Thyroid gland (tissue), 4 donors: ENCODE measurements around the gene MORN4. TPM values are rescaled to one million over a fixed set of nuclear protein-coding genes. Genes with fewer than 3 reads are reported as not detected.

Experiments used
- DNase-seq, 2 donors: peaks; one replicate each; pipeline ENCODE4 v3.0.0-alpha.2; 2019
- H3K27ac ChIP-seq, 3 donors: fragments of 200-600 bp; sonication (generic); 1 replicate in 2 of 3; 2 replicates in 1 of 3; pipeline ENCODE4 v1.5.1; 2016 to 2019; ENCODE audit warnings: mild to moderate bottlenecking in 1 of 3, moderate library complexity in 1 of 3
- H3K27me3 ChIP-seq: fragments of 200-600 bp; sonication (generic); one replicate; pipeline ENCODE4 v1.5.1; 2019
- H3K36me3 ChIP-seq, 2 donors: fragments of 200-600 bp; sonication (generic); one replicate each; pipeline ENCODE4 v1.5.1; 2016 to 2019
- H3K4me1 ChIP-seq, 2 donors: fragments of 200-600 bp; sonication (generic); one replicate each; pipeline ENCODE4 v1.5.1; 2017 to 2019
- H3K4me3 ChIP-seq, 3 donors: fragments of 200-600 bp; sonication (generic); replicated peaks in 1 of 3; 1 replicate in 2 of 3; 2 replicates in 1 of 3; pipeline ENCODE4 v1.5.1; 2016; ENCODE audit warnings: mild to moderate bottlenecking in 1 of 3
- H3K9me3 ChIP-seq: fragments of 200-600 bp; sonication (generic); one replicate; pipeline ENCODE4 v1.5.1; 2017
- CTCF ChIP-seq, 6 experiments: fragments of 200-600 bp in 3 of 6; fragments of 450-650 bp in 3 of 6; sonication (generic) in 3 of 6; IDR thresholded peaks; one replicate each; pipeline ENCODE4 v1.5.1; 2016 to 2019; ENCODE audit warnings: antibody characterized with exemption in 6 of 6, mild to moderate bottlenecking in 2 of 6, inconsistent platforms in 1 of 6, moderate library complexity in 1 of 6
- POLR2A ChIP-seq, 2 donors: fragments of 450-650 bp; IDR thresholded peaks; one replicate each; pipeline ENCODE4 v1.6.1; 2017; ENCODE audit warnings: antibody characterized with exemption in 2 of 2, mild to moderate bottlenecking in 2 of 2, moderate library complexity in 1 of 2
- WGBS, 2 donors: methylation state at CpG; one replicate each; pipeline ENCODE4 v1.1.5; 2017; 5-methylcytosine and 5-hydroxymethylcytosine counted together
- intact Hi-C: fragments of 100-400 bp; cut with DNase I; formaldehyde crosslinking; loops from one replicate; pipeline ENCODE4 v1.15.1; 2023
- total RNA-seq, 4 donors: library from RNA; depleted of rRNA; stranded (reverse); fragments of >200 nt; gene quantifications; one replicate each; pipeline ENCODE4 v1.2.3, GENCODE V29; 2016

MORN4 gene
- total RNA-seq, 4 donors from 2014 or later = 4.6 to 18.9 (median 9.7) TPM

- Histone ChIP-seq H3K27me3 (no peaks in the 10 kb centered on the region), H3K36me3 (no peaks in the 10 kb centered on the region), H3K27ac (no peak overlapping the region), H3K4me3 (no peak overlapping the region), H3K4me1 (peaks cover 0 to 6% of the 10 kb centered on the region in 2 donors), H3K9me3 (no peaks in the 10 kb centered on the region)
- intact Hi-C loops = no loop called here
- no peak for DNase-seq
- TF ChIP-seq POLR2A (IDR thresholded peaks at IDR 0.05) (no peak), CTCF (IDR thresholded peaks at IDR 0.05) (no peak)
Observed at GRCh38 chr10:97631098-97631497, 2.2 kb downstream of the MORN4 start.

- no peak for DNase-seq
- Histone ChIP-seq H3K27me3 (no peaks in the 10 kb centered on the region), H3K9me3 (no peaks in the 10 kb centered on the region), H3K4me1 (peaks cover 0 to 6% of the 10 kb centered on the region in 2 donors), H3K27ac (no peak overlapping the region), H3K36me3 (no peaks in the 10 kb centered on the region), H3K4me3 (no peak overlapping the region)
- 94 to 97% methylated on average over 5 of the region's 5 CpGs for WGBS, 2 donors
- intact Hi-C loops = no loop called here
- TF ChIP-seq CTCF (IDR thresholded peaks at IDR 0.05) (no peak), POLR2A (IDR thresholded peaks at IDR 0.05) (no peak)
Observed at GRCh38 chr10:97629289-97629688, 4.0 kb downstream of the MORN4 start.

- DNase-seq = no peak
- no peak for TF ChIP-seq CTCF (IDR thresholded peaks at IDR 0.05)
- TF ChIP-seq POLR2A (IDR thresholded peaks at IDR 0.05) = no peak
- Histone ChIP-seq H3K36me3 (no peaks in the 10 kb centered on the region), H3K4me3 (no peak overlapping the region), H3K9me3 (no peaks in the 10 kb centered on the region), H3K27me3 (no peaks in the 10 kb centered on the region), H3K4me1 (peaks cover 0 to 6% of the 10 kb centered on the region in 2 donors), H3K27ac (no peak overlapping the region)
- 91 to 93% methylated on average over 3 of the region's 3 CpGs for WGBS, 2 donors
- intact Hi-C loops = no loop called here
Observed at GRCh38 chr10:97628228-97628627, 5.1 kb downstream of the MORN4 start.

- intact Hi-C loops = no loop called here
- TF ChIP-seq CTCF (IDR thresholded peaks at IDR 0.05) (no peak), POLR2A (IDR thresholded peaks at IDR 0.05) (no peak)
- Histone ChIP-seq H3K9me3 (no peaks in the 10 kb centered on the region), H3K4me1 (peaks cover 0 to 6% of the 10 kb centered on the region in 2 donors), H3K27me3 (no peaks in the 10 kb centered on the region), H3K36me3 (no peaks in the 10 kb centered on the region), H3K4me3 (no peak overlapping the region), H3K27ac (no peak overlapping the region)
- no peak for DNase-seq
- WGBS, 2 donors = 72 to 80% methylated on average over 4 of the region's 4 CpGs
Observed at GRCh38 chr10:97627731-97628130, 5.6 kb downstream of the MORN4 start.

GRCh38 chr10:97623277-97623676, 10.0 kb downstream of the MORN4 start:
- intact Hi-C loops = no loop called here
- Histone ChIP-seq H3K9me3 (no peaks in the 10 kb centered on the region), H3K4me3 (no peak overlapping the region), H3K27me3 (no peaks in the 10 kb centered on the region), H3K27ac (no peak overlapping the region), H3K4me1 (no peaks in the 10 kb centered on the region), H3K36me3 (no peaks in the 10 kb centered on the region)
- TF ChIP-seq POLR2A (IDR thresholded peaks at IDR 0.05) (no peak), CTCF (IDR thresholded peaks at IDR 0.05) (no peak)
- 91 to 100% methylated on average over 1 of the region's 1 CpG for WGBS, 2 donors
- DNase-seq = no peak
